Mucosa of descending colon (tissue), 3 donors: ENCODE data around the gene SERF2. TPM values are rescaled to one million over a fixed set of nuclear protein-coding genes. Genes with fewer than 3 reads are reported as not detected.

ENCODE experiments used
- ATAC-seq: fragments of 200-7000 bp; cut with Tn5 transposase; one replicate; pipeline ENCODE4 v1.9.1; 2020; ENCODE audit warnings: mild to moderate bottlenecking, moderate library complexity
- DNase-seq, 3 donors: peaks; one replicate each; pipeline ENCODE4 v3.0.0-alpha.2; 2020
- H3K36me3 ChIP-seq: fragments of 200-600 bp; one replicate; pipeline ENCODE4 v1.8.0; 2021; ENCODE audit warnings: low read depth, mild to moderate bottlenecking
- H3K4me1 ChIP-seq: fragments of 200-600 bp; one replicate; pipeline ENCODE4 v1.8.0; 2021; ENCODE audit warnings: low read depth, mild to moderate bottlenecking
- H3K4me3 ChIP-seq: fragments of 200-600 bp; one replicate; pipeline ENCODE4 v1.8.0; 2021; ENCODE audit warnings: mild to moderate bottlenecking
- H3K9me3 ChIP-seq: fragments of 200-600 bp; one replicate; pipeline ENCODE4 v1.8.0; 2021; ENCODE audit warnings: mild to moderate bottlenecking
- intact Hi-C, 2 donors: fragments of 100-400 bp; cut with DNase I in 1 of 2; cut with micrococcal nuclease in 1 of 2; formaldehyde crosslinking; loops; one replicate each; pipeline versions ENCODE4 v1.11.0 to v1.11.1; 2022; cut with DNase I, micrococcal nuclease
- total RNA-seq, 3 donors: library from RNA; stranded (reverse); fragmentation: NEBNext Ultra II Directional in 2 of 3; extraction: Animal tissue kit (Norgen Biotek cat#: 25700) in 2 of 3; gene quantifications; one replicate each; pipeline versions ENCODE4 v1.2.1 to v1.2.4, GENCODE V29; 2021 to 2023
- TF ChIP-seq, protein P1 (sequence below): fragments of 200-600 bp; IDR thresholded peaks from one replicate; pipeline ENCODE4 v1.8.0; 2022; ENCODE audit warnings: antibody characterized with exemption, mild to moderate bottlenecking
- donor health status: DM: no; HTN: no; CAD: no; lungs with moderate emphysema.
- donor health status: DM: no; HTN: no; CAD: no.
- donor health status: DM: no; HTN: yes; CAD: no.

SERF2 gene
- total RNA-seq, 3 donors from 2014 or later: 712 to 944 (median 931) TPM

DNA sequence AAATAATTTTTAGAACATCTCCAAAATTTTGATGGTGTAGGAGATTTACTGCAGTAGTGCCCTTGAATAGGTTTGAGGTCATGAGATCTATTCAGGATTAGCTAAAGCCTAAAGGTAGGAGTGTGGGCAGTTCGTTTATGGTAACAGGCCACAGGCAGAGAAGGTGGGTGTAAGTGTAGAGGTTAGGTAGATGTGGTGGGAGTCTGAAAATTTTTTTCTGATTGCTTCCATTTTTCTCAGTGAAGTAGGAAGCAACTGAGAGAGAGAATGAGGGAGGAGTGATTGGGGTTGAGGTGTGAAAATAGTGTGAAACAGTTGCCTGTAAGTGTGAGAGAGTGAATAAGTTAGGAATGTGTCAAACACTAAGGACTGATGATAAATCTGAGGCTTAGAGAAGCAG is 13.1 kb upstream of the SERF2 start:
- TF ChIP-seq, protein P1, sequence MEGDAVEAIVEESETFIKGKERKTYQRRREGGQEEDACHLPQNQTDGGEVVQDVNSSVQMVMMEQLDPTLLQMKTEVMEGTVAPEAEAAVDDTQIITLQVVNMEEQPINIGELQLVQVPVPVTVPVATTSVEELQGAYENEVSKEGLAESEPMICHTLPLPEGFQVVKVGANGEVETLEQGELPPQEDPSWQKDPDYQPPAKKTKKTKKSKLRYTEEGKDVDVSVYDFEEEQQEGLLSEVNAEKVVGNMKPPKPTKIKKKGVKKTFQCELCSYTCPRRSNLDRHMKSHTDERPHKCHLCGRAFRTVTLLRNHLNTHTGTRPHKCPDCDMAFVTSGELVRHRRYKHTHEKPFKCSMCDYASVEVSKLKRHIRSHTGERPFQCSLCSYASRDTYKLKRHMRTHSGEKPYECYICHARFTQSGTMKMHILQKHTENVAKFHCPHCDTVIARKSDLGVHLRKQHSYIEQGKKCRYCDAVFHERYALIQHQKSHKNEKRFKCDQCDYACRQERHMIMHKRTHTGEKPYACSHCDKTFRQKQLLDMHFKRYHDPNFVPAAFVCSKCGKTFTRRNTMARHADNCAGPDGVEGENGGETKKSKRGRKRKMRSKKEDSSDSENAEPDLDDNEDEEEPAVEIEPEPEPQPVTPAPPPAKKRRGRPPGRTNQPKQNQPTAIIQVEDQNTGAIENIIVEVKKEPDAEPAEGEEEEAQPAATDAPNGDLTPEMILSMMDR: no peak
- no peak for DNase-seq
- intact Hi-C loops: no loop called here
- Histone ChIP-seq H3K4me1 (peaks cover 3% of the 10 kb centered on the region), H3K4me3 (no peak overlapping the region), H3K36me3 (no peaks in the 10 kb centered on the region), H3K9me3 (no peaks in the 10 kb centered on the region)
- no peak for ATAC-seq

DNA sequence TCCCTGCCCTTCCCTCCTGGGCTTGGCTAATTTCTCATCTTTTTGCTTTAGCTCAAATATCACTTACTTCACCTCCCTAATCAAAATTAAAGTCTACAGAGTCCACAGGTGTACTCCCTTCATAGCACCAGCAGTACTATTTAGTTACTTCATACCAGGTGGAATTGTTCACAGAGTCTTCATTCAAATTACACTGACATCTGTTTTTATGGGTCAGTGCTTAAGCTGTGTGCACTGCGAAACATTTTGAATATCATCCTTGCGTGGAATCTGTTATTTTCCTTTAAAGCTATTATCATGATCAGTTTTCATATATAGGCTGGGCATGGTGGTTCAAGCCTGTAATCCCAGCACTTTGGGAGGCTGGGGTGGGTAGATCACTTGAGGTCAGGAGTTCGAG is 2.7 kb upstream of the SERF2 start:
- ATAC-seq (no peak), DNase-seq (no peak)
- TF ChIP-seq, protein P1: no peak
- peaks cover 3% of the 10 kb centered on the region for H3K36me3 ChIP-seq
- peaks cover 11% of the 10 kb centered on the region for H3K4me1 ChIP-seq
- H3K9me3 ChIP-seq: no peaks in the 10 kb centered on the region
- H3K4me3 ChIP-seq: no peak overlapping the region
- intact Hi-C loops: no loop called here

- Histone ChIP-seq H3K4me1 (peaks cover 42% of the 10 kb centered on the region), H3K9me3 (no peaks in the 10 kb centered on the region), H3K4me3 (peak overlapping the region; percentile 96), H3K36me3 (peaks cover 3% of the 10 kb centered on the region)
- intact Hi-C loops: no loop called here
- peak; percentile 70 to 72 (median 71) for DNase-seq
- peak; percentile 49 for ATAC-seq
- TF ChIP-seq, protein P1: no peak
Measured at GRCh38 chr15:43792761-43793476, 799 bp downstream of the SERF2 start.

GRCh38 chr15:43793647-43794046 is 1.5 kb downstream of the SERF2 start:
- DNase-seq (no peak), ATAC-seq (no peak)
- peaks cover 49% of the 10 kb centered on the region for H3K4me1 ChIP-seq
- peaks cover 3% of the 10 kb centered on the region for H3K36me3 ChIP-seq
- intact Hi-C loops: no loop called here
- TF ChIP-seq, protein P1: no peak
- H3K4me3 ChIP-seq: no peak overlapping the region
- H3K9me3 ChIP-seq: no peaks in the 10 kb centered on the region

DNA sequence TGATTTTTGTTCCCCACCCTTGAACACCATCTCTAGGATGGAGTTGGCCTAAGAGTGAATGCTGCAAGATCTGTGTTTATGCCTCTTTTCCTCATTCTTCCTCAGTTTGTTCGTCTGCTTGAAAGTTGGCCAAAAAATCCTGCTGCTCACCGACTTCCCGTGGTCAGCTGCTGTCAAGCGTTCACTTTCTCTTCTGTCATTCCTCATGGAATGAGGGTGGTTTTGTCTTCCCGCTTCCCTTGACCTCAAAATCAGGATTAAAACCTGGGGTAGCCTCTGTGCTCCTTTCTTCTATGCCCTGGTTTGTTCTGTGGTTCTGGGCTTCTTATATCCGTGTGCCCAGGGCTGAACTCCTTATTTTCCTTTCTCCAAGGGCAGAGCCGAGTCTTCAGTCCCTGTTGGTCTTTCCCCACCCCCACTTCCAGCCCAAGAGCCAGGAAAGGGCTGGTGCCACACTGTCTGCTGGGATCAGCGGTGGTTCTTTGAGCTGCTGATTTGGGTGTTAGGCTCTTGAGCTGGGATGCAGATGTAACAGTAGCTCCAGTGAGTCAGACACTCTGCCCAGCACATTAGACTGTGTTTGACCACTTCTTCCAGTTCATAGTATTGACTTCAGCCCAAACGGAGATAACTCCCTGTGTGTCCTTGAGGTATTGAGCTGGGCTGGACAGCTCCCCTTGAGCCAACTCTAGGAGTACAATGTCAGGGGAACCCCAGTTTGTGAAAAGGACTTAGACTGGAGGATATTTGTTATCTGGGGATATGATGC is 2.3 kb downstream of the SERF2 start:
- no peak for DNase-seq
- TF ChIP-seq, protein P1: no peak
- Histone ChIP-seq H3K4me3 (no peak overlapping the region), H3K4me1 (peaks cover 52% of the 10 kb centered on the region), H3K36me3 (peaks cover 3% of the 10 kb centered on the region), H3K9me3 (no peaks in the 10 kb centered on the region)
- intact Hi-C loops: no loop called here
- no peak for ATAC-seq
